HepG2 (cell line): ENCODE results near the gene INO80B. TPM values are rescaled to one million over a fixed set of nuclear protein-coding genes. Genes with fewer than 3 reads are reported as not detected.

Experiments
- BRF2 ChIP-seq: sonication (generic); formaldehyde crosslinking; IDR thresholded peaks from 2 replicates; pipeline ENCODE4 v1.8.1; 2022; ENCODE audit warnings: mild to moderate bottlenecking, missing genetic modification reagents
- CSRNP2 ChIP-seq: sonication (generic); formaldehyde crosslinking; conservative IDR thresholded peaks from 2 replicates; pipeline ENCODE4 v1.8.0; 2022; ENCODE audit warnings: low read depth, missing genetic modification reagents
- FOXO4 ChIP-seq: sonication (generic); formaldehyde crosslinking; conservative IDR thresholded peaks from 2 replicates; pipeline ENCODE4 v1.8.1; 2023; ENCODE audit warnings: missing genetic modification reagents
- HNF4A ChIP-seq: sonication (generic); formaldehyde crosslinking; IDR thresholded peaks from 2 replicates; pipeline ENCODE4 v1.4.0; 2020; ENCODE audit warnings: missing genetic modification reagents
- MAX ChIP-seq: IDR thresholded peaks from 2 replicates; pipeline ENCODE4 v1.6.1; 2012; ENCODE audit warnings: inconsistent platforms
- SMARCC2 ChIP-seq: fragments of 450-650 bp; IDR thresholded peaks from 2 replicates; pipeline ENCODE4 v1.6.1; 2017; ENCODE audit warnings: antibody characterized with exemption, mild to moderate bottlenecking
- ZKSCAN8 ChIP-seq: IDR thresholded peaks from 2 replicates; pipeline ENCODE4 v1.6.1; 2016; ENCODE audit warnings: borderline replicate concordance, missing genetic modification reagents, missing compliant biosample characterization
- ZNF430 ChIP-seq: sonication (generic); formaldehyde crosslinking; IDR thresholded peaks from 2 replicates; pipeline ENCODE4 v1.9.0; 2021; ENCODE audit warnings: mild to moderate bottlenecking, missing genetic modification reagents
- ZNF567 ChIP-seq: sonication (generic); formaldehyde crosslinking; IDR thresholded peaks from 2 replicates; pipeline ENCODE4 v1.8.1; 2023; ENCODE audit warnings: mild to moderate bottlenecking, missing genetic modification reagents, borderline replicate concordance
- ZNF605 ChIP-seq: sonication (generic); formaldehyde crosslinking; IDR thresholded peaks from 2 replicates; pipeline ENCODE4 v1.8.0; 2022; ENCODE audit warnings: mild to moderate bottlenecking, missing genetic modification reagents
- ZNF652 ChIP-seq: IDR thresholded peaks from 2 replicates; pipeline ENCODE4 v1.6.1; 2016; ENCODE audit warnings: low read depth, borderline replicate concordance
- ZNF720 ChIP-seq: sonication (generic); formaldehyde crosslinking; IDR thresholded peaks from 2 replicates; pipeline ENCODE4 v1.4.0; 2020; ENCODE audit warnings: missing genetic modification reagents
- polyA plus RNA-seq, 8 experiments: library from polyadenylated mRNA; depleted of rRNA in 3 of 8; stranded (reverse) in 7 of 8; unstranded in 1 of 8; fragments of >200 nt; fragmentation: Illumina TruSeq in 4 of 8; extraction: Trizol in 4 of 8; gene quantifications; 2 replicates each; pipeline versions ENCODE4 v1.2.1 to v1.2.3, GENCODE V29; 2011 to 2016; ENCODE audit warnings: low read depth in 4 of 8, missing spikeins in 1 of 8, mixed read lengths in 1 of 8; ENCODE audit not compliant: insufficient read depth in 1 of 8
- total RNA-seq, 5 experiments: library from RNA; depleted of rRNA; stranded (reverse); fragments of >200 nt; fragmentation: Illumina TruSeq; extraction: Trizol; gene quantifications; 2 replicates each; pipeline ENCODE4 v1.2.3, GENCODE V29; 2016; ENCODE audit warnings: low read depth in 1 of 5
- TF ChIP-seq, protein P1 (sequence below): sonication (generic); formaldehyde crosslinking; IDR thresholded peaks from 2 replicates; pipeline ENCODE4 v1.4.0; 2020; ENCODE audit warnings: missing genetic modification reagents
- TF ChIP-seq, protein P2 (sequence below): sonication (generic); formaldehyde crosslinking; IDR thresholded peaks from 2 replicates; pipeline ENCODE4 v1.4.0; 2020; ENCODE audit warnings: missing genetic modification reagents, borderline replicate concordance

INO80B gene
- total and polyA plus RNA-seq, 2 of the 13 experiments (the other 11 are each of a cell fraction or from before 2014, with no cell fraction given) = 6.2 to 14.5 TPM

DNA sequence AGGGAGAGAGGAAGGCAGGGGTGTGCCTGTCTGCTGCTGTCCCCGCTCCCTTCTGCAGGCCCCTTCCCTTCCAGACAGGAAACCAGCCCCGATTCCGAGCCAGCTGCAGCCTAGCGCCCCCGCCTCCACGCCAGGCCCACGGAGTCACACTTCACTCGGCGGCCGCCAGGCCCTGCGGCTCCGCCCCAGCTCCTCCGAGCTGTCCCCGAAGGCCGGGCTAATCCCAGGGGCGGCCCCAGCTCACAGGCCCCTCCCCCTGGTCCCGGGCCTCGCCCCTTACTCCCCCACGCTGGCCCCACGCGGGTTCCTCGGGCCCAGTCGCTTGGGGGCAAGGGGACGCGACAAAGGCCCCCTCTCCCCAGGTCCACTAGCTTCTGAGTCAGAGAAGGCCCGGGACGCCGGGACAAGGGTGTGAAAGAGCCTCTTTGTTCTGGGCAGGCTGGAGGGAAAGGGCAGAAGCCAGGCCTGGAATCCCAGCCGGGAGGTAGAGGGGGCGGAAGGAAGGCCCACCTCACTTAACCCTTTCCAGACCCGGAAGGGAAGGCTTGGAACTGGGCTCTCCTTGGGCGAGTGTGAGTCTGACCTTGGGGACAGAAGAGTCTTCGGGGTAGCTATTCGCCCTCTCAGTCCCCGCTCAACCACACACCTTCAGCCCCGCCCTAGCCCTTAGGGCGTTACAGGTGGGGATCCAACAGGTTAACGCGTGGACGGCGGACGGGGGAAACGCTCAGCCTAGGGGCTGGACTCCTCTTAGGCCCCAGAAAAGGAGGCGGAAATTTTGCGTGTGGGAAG, 14.3 kb upstream of the INO80B start (continued):
- peak; percentile 99 for TF ChIP-seq ZNF430 (CRISPR knock-in tag)
- TF ChIP-seq FOXO4 (CRISPR knock-in tag) = no peak
- TF ChIP-seq ZKSCAN8 (CRISPR knock-in tag) = peak; percentile 33
- TF ChIP-seq, protein P1, sequence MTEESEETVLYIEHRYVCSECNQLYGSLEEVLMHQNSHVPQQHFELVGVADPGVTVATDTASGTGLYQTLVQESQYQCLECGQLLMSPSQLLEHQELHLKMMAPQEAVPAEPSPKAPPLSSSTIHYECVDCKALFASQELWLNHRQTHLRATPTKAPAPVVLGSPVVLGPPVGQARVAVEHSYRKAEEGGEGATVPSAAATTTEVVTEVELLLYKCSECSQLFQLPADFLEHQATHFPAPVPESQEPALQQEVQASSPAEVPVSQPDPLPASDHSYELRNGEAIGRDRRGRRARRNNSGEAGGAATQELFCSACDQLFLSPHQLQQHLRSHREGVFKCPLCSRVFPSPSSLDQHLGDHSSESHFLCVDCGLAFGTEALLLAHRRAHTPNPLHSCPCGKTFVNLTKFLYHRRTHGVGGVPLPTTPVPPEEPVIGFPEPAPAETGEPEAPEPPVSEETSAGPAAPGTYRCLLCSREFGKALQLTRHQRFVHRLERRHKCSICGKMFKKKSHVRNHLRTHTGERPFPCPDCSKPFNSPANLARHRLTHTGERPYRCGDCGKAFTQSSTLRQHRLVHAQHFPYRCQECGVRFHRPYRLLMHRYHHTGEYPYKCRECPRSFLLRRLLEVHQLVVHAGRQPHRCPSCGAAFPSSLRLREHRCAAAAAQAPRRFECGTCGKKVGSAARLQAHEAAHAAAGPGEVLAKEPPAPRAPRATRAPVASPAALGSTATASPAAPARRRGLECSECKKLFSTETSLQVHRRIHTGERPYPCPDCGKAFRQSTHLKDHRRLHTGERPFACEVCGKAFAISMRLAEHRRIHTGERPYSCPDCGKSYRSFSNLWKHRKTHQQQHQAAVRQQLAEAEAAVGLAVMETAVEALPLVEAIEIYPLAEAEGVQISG (CRISPR knock-in tag) = peak; percentile 55; the same call in 1 of the 2 replicates
- TF ChIP-seq BRF2 = peak; percentile 84; the same call in 1 of the 2 replicates
- no peak for TF ChIP-seq SMARCC2
- TF ChIP-seq ZNF605 (CRISPR knock-in tag) = peak; percentile 80; the same call in 1 of the 2 replicates
- no peak; the same call in 1 of the 2 replicates for TF ChIP-seq HNF4A (CRISPR knock-in tag)
- TF ChIP-seq MAX = peak; percentile 88
- no peak for TF ChIP-seq ZNF720 (CRISPR knock-in tag)
- TF ChIP-seq, protein P2, sequence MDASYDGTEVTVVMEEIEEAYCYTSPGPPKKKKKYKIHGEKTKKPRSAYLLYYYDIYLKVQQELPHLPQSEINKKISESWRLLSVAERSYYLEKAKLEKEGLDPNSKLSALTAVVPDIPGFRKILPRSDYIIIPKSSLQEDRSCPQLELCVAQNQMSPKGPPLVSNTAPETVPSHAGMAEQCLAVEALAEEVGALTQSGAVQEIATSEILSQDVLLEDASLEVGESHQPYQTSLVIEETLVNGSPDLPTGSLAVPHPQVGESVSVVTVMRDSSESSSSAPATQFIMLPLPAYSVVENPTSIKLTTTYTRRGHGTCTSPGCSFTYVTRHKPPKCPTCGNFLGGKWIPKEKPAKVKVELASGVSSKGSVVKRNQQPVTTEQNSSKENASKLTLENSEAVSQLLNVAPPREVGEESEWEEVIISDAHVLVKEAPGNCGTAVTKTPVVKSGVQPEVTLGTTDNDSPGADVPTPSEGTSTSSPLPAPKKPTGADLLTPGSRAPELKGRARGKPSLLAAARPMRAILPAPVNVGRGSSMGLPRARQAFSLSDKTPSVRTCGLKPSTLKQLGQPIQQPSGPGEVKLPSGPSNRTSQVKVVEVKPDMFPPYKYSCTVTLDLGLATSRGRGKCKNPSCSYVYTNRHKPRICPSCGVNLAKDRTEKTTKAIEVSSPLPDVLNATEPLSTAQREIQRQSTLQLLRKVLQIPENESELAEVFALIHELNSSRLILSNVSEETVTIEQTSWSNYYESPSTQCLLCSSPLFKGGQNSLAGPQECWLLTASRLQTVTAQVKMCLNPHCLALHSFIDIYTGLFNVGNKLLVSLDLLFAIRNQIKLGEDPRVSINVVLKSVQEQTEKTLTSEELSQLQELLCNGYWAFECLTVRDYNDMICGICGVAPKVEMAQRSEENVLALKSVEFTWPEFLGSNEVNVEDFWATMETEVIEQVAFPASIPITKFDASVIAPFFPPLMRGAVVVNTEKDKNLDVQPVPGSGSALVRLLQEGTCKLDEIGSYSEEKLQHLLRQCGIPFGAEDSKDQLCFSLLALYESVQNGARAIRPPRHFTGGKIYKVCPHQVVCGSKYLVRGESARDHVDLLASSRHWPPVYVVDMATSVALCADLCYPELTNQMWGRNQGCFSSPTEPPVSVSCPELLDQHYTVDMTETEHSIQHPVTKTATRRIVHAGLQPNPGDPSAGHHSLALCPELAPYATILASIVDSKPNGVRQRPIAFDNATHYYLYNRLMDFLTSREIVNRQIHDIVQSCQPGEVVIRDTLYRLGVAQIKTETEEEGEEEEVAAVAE (CRISPR knock-in tag) = peak; percentile 74; the same call in 1 of the 2 replicates
- no peak for TF ChIP-seq CSRNP2 (CRISPR knock-in tag)
- 0 out of 2 replicates have a peak, but pooled peaks have one; percentile 45 for TF ChIP-seq ZNF567 (CRISPR knock-in tag)
- peak; percentile 100 for TF ChIP-seq ZNF652
